ENCODE data around the gene SAXO1. TPM values are rescaled to one million over a fixed set of nuclear protein-coding genes. Genes with fewer than 3 reads are reported as not detected.

The SAXO1 gene
- total and polyA plus RNA-seq, 2 experiments from 2014 or later, result 0.02 TPM; not detected in 1

- TF ChIP-seq REST (IDR thresholded peaks at IDR 0.05; ENCODE audit: unreplicated experiment) (no peak), EZH2 (IDR thresholded peaks at IDR 0.05; ENCODE audit: low read depth, unreplicated experiment) (no peak), ZNF331 (CRISPR knock-in tag; IDR thresholded peaks at IDR 0.05; ENCODE audit: low read depth) (no peak), CREB1 (CRISPR knock-in tag; IDR thresholded peaks at IDR 0.05; ENCODE audit: low read depth) (no peak), ETS1 (IDR thresholded peaks at IDR 0.05) (no peak), NANOG (IDR thresholded peaks at IDR 0.05; ENCODE audit: borderline replicate concordance) (no peak), EZH2phosphoT487 (IDR thresholded peaks at IDR 0.05; ENCODE audit: unreplicated experiment) (no peak), STAT1 (IDR thresholded peaks at IDR 0.05; ENCODE audit: unreplicated experiment) (no peak), ZNF114 (CRISPR knock-in tag; IDR thresholded peaks at IDR 0.05) (no peak)
These were observed 32.9 kb downstream of the SAXO1 start (continued) for GRCh38 chr9:19000133-19000532.

GRCh38 chr9:18999173-18999785 lies 33.7 kb downstream of the SAXO1 start:
- H3K4me3 Mint-ChIP-seq, result no peak overlapping the region
- H4K20me1 ChIP-seq (replicated peaks; ENCODE audit: insufficient read depth), result no peaks in the 10 kb centered on the region
- H3F3A ChIP-seq (replicated peaks; ENCODE audit: low read depth), result no peaks in the 10 kb centered on the region
- no peak for DNase-seq (ENCODE audit: low spot score)
- peaks cover 23% of the 10 kb centered on the region for H3K36me3 Mint-ChIP-seq (ENCODE audit: low read depth)
- H2AFZ ChIP-seq, result no peak overlapping the region
- H3K4me1 Mint-ChIP-seq, result no peaks in the 10 kb centered on the region
- peaks cover 9% of the 10 kb centered on the region for H3K27me3 Mint-ChIP-seq (ENCODE audit: insufficient read depth, low read depth, poor library complexity)
- no peaks in the 10 kb centered on the region for H3K36me3 ChIP-seq (ENCODE audit: insufficient read depth)
- H3K9me2 ChIP-seq (ENCODE audit: insufficient read depth), result no peaks in the 10 kb centered on the region
- H3K9me3 Mint-ChIP-seq, result peaks cover 52% of the 10 kb centered on the region
- H3K27me3 ChIP-seq (ENCODE audit: insufficient read depth), result no peaks in the 10 kb centered on the region
- H3K4me2 ChIP-seq, result no peak overlapping the region
- H3K79me2 ChIP-seq (replicated peaks; ENCODE audit: insufficient read depth), result no peaks in the 10 kb centered on the region
- no peaks in the 10 kb centered on the region for H3K4me1 ChIP-seq (ENCODE audit: insufficient read depth)
- ATAC-seq, result no peak
- H3K27ac ChIP-seq (ENCODE audit: low read depth), result no peak overlapping the region
- no peak overlapping the region for H3K4me3 ChIP-seq
- H3K27ac Mint-ChIP-seq, result no peak overlapping the region
- TF ChIP-seq EZH2 (IDR thresholded peaks at IDR 0.05; ENCODE audit: low read depth, unreplicated experiment) (no peak), POLR2AphosphoS5 (IDR thresholded peaks at IDR 0.05; ENCODE audit: low read depth) (no peak), ZNF331 (CRISPR knock-in tag; IDR thresholded peaks at IDR 0.05; ENCODE audit: low read depth) (no peak), ETS1 (IDR thresholded peaks at IDR 0.05) (no peak), STAT1 (IDR thresholded peaks at IDR 0.05; ENCODE audit: unreplicated experiment) (no peak), CREB1 (CRISPR knock-in tag; IDR thresholded peaks at IDR 0.05; ENCODE audit: low read depth) (no peak), NANOG (IDR thresholded peaks at IDR 0.05; ENCODE audit: borderline replicate concordance) (no peak), JUNB (IDR thresholded peaks at IDR 0.05; ENCODE audit: unreplicated experiment) (no peak), EZH2phosphoT487 (IDR thresholded peaks at IDR 0.05; ENCODE audit: unreplicated experiment) (no peak), CTCF (conservative IDR thresholded peaks at IDR 0.05; ENCODE audit: low read depth in 2 of 2) (no peak), REST (IDR thresholded peaks at IDR 0.05; ENCODE audit: unreplicated experiment) (no peak)

All from GM23338 (cell line).